ENCODE measurements around the gene JAKMIP3. TPM values are rescaled to one million over a fixed set of nuclear protein-coding genes. Genes with fewer than 3 reads are reported as not detected.

JAKMIP3 gene
- total RNA-seq, 4 donors from 2014 or later: 0.42 to 1.9 (median 0.87) TPM

- Histone ChIP-seq H3K9me3 (no peaks in the 10 kb centered on the region), H3K4me3 (no peak overlapping the region), H3K4me1 (peaks cover 0 to 21% (median 13%) of the 10 kb centered on the region in 3 donors), H3K27me3 (no peaks in the 10 kb centered on the region), H3K36me3 (no peaks in the 10 kb centered on the region), H3K27ac (no peak overlapping the region)
- WGBS, 2 donors (ENCODE audit: low coverage in 1 of 2): 60 to 94% methylated on average over 1 to 7 of the region's 11 CpGs
- no peak for TF ChIP-seq POLR2AphosphoS5 (IDR thresholded peaks at IDR 0.05)
- no peak for TF ChIP-seq CTCF (IDR thresholded peaks at IDR 0.05)
- no peak for TF ChIP-seq EP300 (IDR thresholded peaks at IDR 0.05)
- TF ChIP-seq POLR2A (IDR thresholded peaks at IDR 0.05): no peak
- no peak for ATAC-seq
These were observed 3.6 kb upstream of the JAKMIP3 start for GRCh38 chr10:132062116-132062515.

- H3K27ac ChIP-seq: no peak overlapping the region
- H3K4me1 ChIP-seq: peaks cover 0 to 27% (median 13%) of the 10 kb centered on the region in 3 donors
- ATAC-seq: no peak
- TF ChIP-seq POLR2A (IDR thresholded peaks at IDR 0.05): no peak
- no peak for TF ChIP-seq CTCF (IDR thresholded peaks at IDR 0.05)
- no peak for TF ChIP-seq EP300 (IDR thresholded peaks at IDR 0.05)
- TF ChIP-seq POLR2AphosphoS5 (IDR thresholded peaks at IDR 0.05): no peak
- H3K27me3 ChIP-seq: no peaks in the 10 kb centered on the region
- H3K9me3 ChIP-seq: no peaks in the 10 kb centered on the region
- no peak overlapping the region for H3K4me3 ChIP-seq
- WGBS, 2 donors (ENCODE audit: low coverage in 1 of 2): 64 to 70% methylated on average over 2 to 17 of the region's 17 CpGs
- H3K36me3 ChIP-seq: no peaks in the 10 kb centered on the region
These were observed 2.9 kb upstream of the JAKMIP3 start for GRCh38 chr10:132062641-132063390.

- Histone ChIP-seq H3K27me3 (no peaks in the 10 kb centered on the region), H3K9me3 (no peaks in the 10 kb centered on the region), H3K4me3 (no peak overlapping the region), H3K27ac (no peak overlapping the region), H3K4me1 (peaks cover 0 to 27% (median 13%) of the 10 kb centered on the region in 3 donors), H3K36me3 (no peaks in the 10 kb centered on the region)
- no peak for ATAC-seq
- TF ChIP-seq EP300 (IDR thresholded peaks at IDR 0.05) (no peak), POLR2A (IDR thresholded peaks at IDR 0.05) (no peak), CTCF (IDR thresholded peaks at IDR 0.05) (no peak), POLR2AphosphoS5 (IDR thresholded peaks at IDR 0.05) (no peak)
- 84 to 87% methylated on average over 3 to 4 of the region's 10 CpGs for whole genome bisulfite sequencing, 2 donors (ENCODE audit: low coverage in 1 of 2)
These were observed 2.3 kb upstream of the JAKMIP3 start for GRCh38 chr10:132063432-132063831.

- Histone ChIP-seq H3K27me3 (no peaks in the 10 kb centered on the region), H3K36me3 (no peaks in the 10 kb centered on the region), H3K27ac (peak overlapping the region in 1 of 4 donors; percentile 89), H3K4me1 (peaks cover 0 to 27% (median 13%) of the 10 kb centered on the region in 3 donors), H3K9me3 (no peaks in the 10 kb centered on the region), H3K4me3 (no peak overlapping the region)
- WGBS, 2 donors (ENCODE audit: low coverage in 1 of 2): 74 to 89% methylated on average over 4 to 12 of the region's 30 CpGs
- ATAC-seq: no peak
- no peak for TF ChIP-seq POLR2AphosphoS5 (IDR thresholded peaks at IDR 0.05)
- no peak for TF ChIP-seq EP300 (IDR thresholded peaks at IDR 0.05)
- TF ChIP-seq POLR2A (IDR thresholded peaks at IDR 0.05): no peak
- no peak for TF ChIP-seq CTCF (IDR thresholded peaks at IDR 0.05)
These were observed 1.5 kb upstream of the JAKMIP3 start for GRCh38 chr10:132064082-132064755.
